GM18507 (cell line): ENCODE results near the gene ZNF578.
"Not testable (repeated sequence)": the region's sequence is repeated elsewhere in the genome, so short reads cannot be mapped to it uniquely, and the experiment has no call there.

ENCODE experiments used
- DNase-seq: peaks from one replicate; pipeline ENCODE4 v3.0.0; 2011; ENCODE audit warnings: low read depth; ENCODE audit not compliant: insufficient read length; ENCODE audit errors: extremely low spot score
- FAIRE-seq: peaks from 2 replicates; lab custom pipeline; 2011; peaks lifted over from hg19 to GRCh38; lab: Jason Lieb, UNC

ZNF578 gene

GRCh38 chr19:52500991-52501390 lies 47.6 kb downstream of the ZNF578 start:
- FAIRE-seq, DNase-seq: not testable (repeated sequence)

- no peak for FAIRE-seq
- DNase-seq: no peak
Observed at GRCh38 chr19:52507266-52507665, 53.9 kb downstream of the ZNF578 start.

GRCh38 chr19:52516191-52516590 lies 62.8 kb downstream of the ZNF578 start:
- FAIRE-seq: no peak
- no peak for DNase-seq

- FAIRE-seq: no peak
- no peak for DNase-seq
Observed at GRCh38 chr19:52518646-52519045, 65.3 kb downstream of the ZNF578 start.

- not testable (repeated sequence) for FAIRE-seq, DNase-seq
Observed at GRCh38 chr19:52519175-52519574, 65.8 kb downstream of the ZNF578 start.

GRCh38 chr19:52520013-52520412 lies 66.7 kb downstream of the ZNF578 start:
- DNase-seq (no peak), FAIRE-seq (no peak)

- FAIRE-seq: no peak
- DNase-seq: no peak
Observed at GRCh38 chr19:52522551-52522950, 69.2 kb downstream of the ZNF578 start.

- DNase-seq (no peak), FAIRE-seq (no peak)
Observed at GRCh38 chr19:52524086-52524485, 70.7 kb downstream of the ZNF578 start.

GRCh38 chr19:52527134-52527955 lies 74.0 kb downstream of the ZNF578 start, which contains the start of gene ZNF808:
Gene ZNF808 (plus strand): TSS chr19:52527668. CDS start chr19:52543285, 15,617 bp downstream.
- DNase-seq (peak; percentile 59), FAIRE-seq (peak; percentile 84)

GRCh38 chr19:52527956-52528351 lies 74.6 kb downstream of the ZNF578 start:
- FAIRE-seq (no peak), DNase-seq (no peak)

GRCh38 chr19:52532480-52532879 lies 79.1 kb downstream of the ZNF578 start:
- FAIRE-seq (no peak), DNase-seq (no peak)

GRCh38 chr19:52533901-52534300 lies 80.5 kb downstream of the ZNF578 start:
- no peak for FAIRE-seq
- no peak for DNase-seq

- FAIRE-seq, DNase-seq: not testable (repeated sequence)
Observed at GRCh38 chr19:52535385-52535770, 82.0 kb downstream of the ZNF578 start.

GRCh38 chr19:52535771-52536447 lies 82.6 kb downstream of the ZNF578 start:
- FAIRE-seq: peak; percentile 86

GRCh38 chr19:52536448-52536800 lies 83.1 kb downstream of the ZNF578 start:
- DNase-seq (no peak), FAIRE-seq (no peak)

More at GRCh38 chr19:52535771-52536447, 82.6 kb downstream of the ZNF578 start:
- DNase-seq: peak; percentile 30

GRCh38 chr19:52538815-52539214 lies 85.5 kb downstream of the ZNF578 start:
- FAIRE-seq, DNase-seq: not testable (repeated sequence)

- FAIRE-seq, DNase-seq: not testable (repeated sequence)
Observed at GRCh38 chr19:52541176-52541575, 87.8 kb downstream of the ZNF578 start.

GRCh38 chr19:52541608-52542007 lies 88.3 kb downstream of the ZNF578 start:
- no peak for FAIRE-seq

GRCh38 chr19:52542541-52542940 lies 89.2 kb downstream of the ZNF578 start:
- not testable (repeated sequence) for DNase-seq, FAIRE-seq

More at GRCh38 chr19:52541608-52542007, 88.3 kb downstream of the ZNF578 start:
- DNase-seq: no peak

GRCh38 chr19:52542984-52543664 lies 89.8 kb downstream of the ZNF578 start:
- DNase-seq: no peak
- FAIRE-seq: peak; percentile 67
